ENCODE data around the gene KCNG4.

KCNG4 gene

GRCh38 chr16:84183911-84184591, 55.8 kb downstream of the KCNG4 start:
- no peak for DNase-seq (ENCODE audit: low read depth in 1 of 2, low spot score in 1 of 2)

GRCh38 chr16:84183572-84183875, 56.3 kb downstream of the KCNG4 start:
- no peak for DNase-seq (ENCODE audit: low read depth in 1 of 2, low spot score in 1 of 2)

- DNase-seq (ENCODE audit: low read depth in 1 of 2, low spot score in 1 of 2) = no peak
Measured at GRCh38 chr16:84182680-84183571, 56.9 kb downstream of the KCNG4 start.

DNA sequence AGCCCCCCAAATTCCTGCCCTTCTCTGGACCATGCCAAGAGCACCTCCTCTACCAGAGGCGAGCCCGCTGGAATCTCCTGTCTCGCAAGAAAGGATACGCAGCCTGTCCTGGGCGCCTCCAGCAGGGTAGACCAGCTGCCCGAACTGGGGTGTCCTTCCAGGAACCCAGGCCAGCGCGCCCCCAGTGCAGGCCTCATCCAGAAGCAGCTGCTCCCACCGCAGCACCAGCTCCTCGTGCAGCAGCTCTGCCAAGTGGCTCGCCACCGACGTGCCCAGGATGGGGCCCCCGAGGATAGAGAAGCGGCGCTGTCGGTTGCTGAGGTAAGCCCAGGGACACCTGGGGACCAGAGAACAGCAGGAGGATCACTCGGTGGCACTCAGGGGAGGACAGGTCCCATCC, 57.7 kb downstream of the KCNG4 start:
- no peak for DNase-seq (ENCODE audit: low read depth in 1 of 2, low spot score in 1 of 2)

- no peak for DNase-seq (ENCODE audit: low read depth in 1 of 2, low spot score in 1 of 2)
Measured at GRCh38 chr16:84181144-84181915, 58.5 kb downstream of the KCNG4 start.

- no peak for DNase-seq (ENCODE audit: low read depth in 1 of 2, low spot score in 1 of 2)
Measured at GRCh38 chr16:84180519-84181140, 59.2 kb downstream of the KCNG4 start.

GRCh38 chr16:84179612-84180320, 60.0 kb downstream of the KCNG4 start:
- DNase-seq (ENCODE audit: low read depth in 1 of 2, low spot score in 1 of 2) = no peak

DNA sequence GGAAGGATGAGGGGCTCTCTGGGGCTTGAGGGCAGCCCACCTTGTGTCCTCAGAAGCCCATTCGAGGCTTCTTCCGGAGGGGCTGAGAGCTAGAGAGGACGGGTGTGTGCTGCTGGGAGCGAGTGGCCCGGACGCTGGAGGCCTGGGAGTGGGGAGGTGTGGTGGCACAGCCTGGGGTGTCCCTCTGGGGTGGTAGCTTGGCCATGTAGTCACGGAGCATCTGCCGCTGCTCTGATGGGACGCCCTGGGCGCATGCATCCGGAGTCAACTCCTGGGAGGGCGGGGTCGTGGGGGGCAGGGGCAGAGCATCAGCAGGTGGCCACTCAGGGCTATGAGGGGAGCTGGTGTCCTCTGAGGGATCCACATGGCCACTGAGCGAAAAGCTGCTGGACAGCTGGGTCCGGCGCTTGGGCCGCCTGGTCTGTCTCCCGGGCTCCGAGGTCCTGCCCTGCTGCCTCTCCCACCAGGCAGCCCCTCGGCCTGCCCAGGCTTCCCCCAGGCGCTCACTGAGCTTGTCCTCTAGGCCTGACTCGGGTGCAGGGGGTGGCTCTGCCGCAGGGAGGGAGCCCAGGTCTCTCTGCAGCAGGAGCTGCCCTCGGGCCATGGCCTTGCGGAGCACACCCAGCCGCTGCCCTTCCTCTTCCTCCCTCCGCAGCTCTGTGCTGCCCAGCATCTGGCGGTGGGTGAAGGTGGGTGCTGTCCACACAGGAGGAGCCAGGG, 60.8 kb downstream of the KCNG4 start:
- no peak for DNase-seq (ENCODE audit: low read depth in 1 of 2, low spot score in 1 of 2)

GRCh38 chr16:84178146-84178765, 61.6 kb downstream of the KCNG4 start:
- DNase-seq (ENCODE audit: low read depth in 1 of 2, low spot score in 1 of 2) = no peak

- no peak for DNase-seq (ENCODE audit: low read depth in 1 of 2, low spot score in 1 of 2)
Measured at GRCh38 chr16:84177741-84178073, 62.1 kb downstream of the KCNG4 start.

GRCh38 chr16:84176192-84177053, 63.4 kb downstream of the KCNG4 start:
- DNase-seq (ENCODE audit: low read depth in 1 of 2, low spot score in 1 of 2) = no peak

DNA sequence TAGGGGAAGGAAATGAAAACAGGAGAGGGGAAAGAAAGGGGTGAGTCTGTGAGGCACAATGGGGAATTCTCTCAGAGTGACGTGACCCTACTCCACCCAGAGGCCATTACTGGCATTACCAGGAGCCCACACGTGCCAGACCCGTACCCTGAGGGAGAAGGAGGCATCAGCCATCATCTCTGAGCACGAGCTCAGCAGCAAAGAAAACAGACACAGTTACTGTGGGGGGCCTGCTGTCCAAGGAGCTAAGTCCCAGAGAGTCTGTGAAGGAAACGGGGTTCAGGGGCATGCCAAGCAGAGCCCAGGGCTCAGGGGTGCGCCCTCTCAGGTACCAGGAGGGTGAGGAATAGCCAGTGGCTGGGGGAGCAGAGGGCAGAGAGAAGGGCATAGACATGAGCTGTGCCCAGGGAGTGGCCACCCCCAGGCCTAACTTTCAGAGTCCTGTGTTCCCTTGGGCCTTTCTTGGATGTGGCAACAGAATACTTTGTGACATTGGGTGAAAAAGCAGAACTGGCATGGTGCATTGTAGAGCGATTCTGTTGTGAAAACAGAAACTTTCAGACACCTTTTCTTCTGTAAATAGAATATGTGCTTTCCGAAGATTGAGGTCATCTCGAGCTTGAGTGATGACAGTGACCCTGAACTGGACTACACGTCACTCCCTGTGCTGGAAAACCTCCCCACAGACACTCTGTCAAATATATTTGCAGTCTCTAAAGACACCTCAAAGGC, 64.3 kb downstream of the KCNG4 start:
- DNase-seq (ENCODE audit: low read depth in 1 of 2, low spot score in 1 of 2) = peak in 1 of 2 donors; percentile 48

DNA sequence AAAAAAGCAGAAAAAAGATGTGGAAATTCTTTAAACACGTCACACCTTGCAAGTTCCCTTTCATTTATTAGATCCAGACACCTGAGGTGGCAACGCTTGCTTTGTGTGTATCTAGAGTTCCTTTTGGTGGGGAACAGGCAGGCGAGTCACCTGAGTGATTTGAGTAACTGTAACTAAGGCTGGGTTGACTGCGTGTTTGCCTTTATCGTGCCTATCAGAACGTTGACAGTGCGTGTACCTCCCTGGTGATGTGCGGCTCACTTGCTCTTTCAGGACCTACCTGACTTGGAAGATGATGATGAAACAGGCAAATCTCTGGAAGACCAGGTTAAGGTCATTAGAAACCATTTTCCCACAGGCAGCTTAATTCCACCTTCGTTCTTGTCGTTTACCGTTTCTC, 65.4 kb downstream of the KCNG4 start:
- no peak for DNase-seq (ENCODE audit: low read depth in 1 of 2, low spot score in 1 of 2)

DNA sequence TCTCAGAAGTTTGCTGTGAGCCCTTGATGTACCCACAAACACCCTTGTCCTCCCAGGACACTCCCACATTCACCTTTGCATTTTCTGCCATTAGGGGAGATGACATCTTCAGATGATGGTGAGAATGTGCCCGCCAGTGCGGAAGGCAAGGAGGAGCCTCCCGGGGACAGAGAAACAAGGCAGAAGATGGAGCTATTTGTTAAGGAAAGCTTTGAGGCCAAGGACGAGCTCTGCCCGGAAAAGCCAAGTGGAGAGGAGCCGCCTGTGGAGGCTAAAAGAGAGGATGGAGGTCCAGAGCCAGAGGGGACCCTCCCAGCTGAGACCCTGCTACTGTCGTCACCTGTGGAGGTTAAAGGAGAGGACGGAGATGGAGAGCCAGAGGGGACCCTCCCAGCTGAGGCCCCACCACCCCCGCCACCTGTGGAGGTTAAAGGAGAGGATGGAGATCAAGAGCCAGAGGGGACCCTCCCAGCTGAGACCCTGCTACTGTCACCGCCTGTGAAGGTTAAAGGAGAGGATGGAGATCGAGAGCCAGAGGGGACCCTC, 70.0 kb downstream of the KCNG4 start:
- DNase-seq (ENCODE audit: low read depth in 1 of 2, low spot score in 1 of 2) = no peak
